ENCODE data around the gene DBT. TPM values are rescaled to one million over a fixed set of nuclear protein-coding genes. Genes with fewer than 3 reads are reported as not detected.

The DBT gene
- total RNA-seq, 1 experiment from 2014 or later: 20.3 TPM

DNA sequence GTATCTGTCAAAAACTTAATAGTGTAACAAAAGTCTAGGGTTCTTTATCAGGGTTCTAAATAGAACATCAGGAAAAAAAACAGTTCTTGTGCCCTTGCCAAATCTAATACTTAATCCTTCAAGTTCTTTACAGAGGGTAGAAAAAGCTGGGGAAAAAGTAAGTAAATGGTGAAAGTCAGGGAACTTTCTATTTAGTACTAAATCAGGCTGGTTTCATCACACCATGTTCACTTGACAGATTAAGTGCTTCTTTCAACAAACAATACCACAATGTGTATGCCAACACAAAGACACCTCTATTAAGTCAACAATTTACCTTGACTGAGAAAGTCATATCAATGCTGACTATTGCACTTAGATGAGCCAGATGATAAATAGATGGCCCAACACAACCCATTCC is 9.7 kb downstream of the DBT start:
- no peak overlapping the region for H3K27ac ChIP-seq (ENCODE audit: insufficient read length, low read depth, low read length)
- no peak overlapping the region for H4K5ac ChIP-seq (ENCODE audit: insufficient read length, low read depth, low read length)
- Mint-ChIP-seq H3K4me3 (no peak overlapping the region), H3K4me1 (no peaks in the 10 kb centered on the region), H3K36me3 (ENCODE audit: insufficient read depth in 1 of 3, low read depth in 3 of 3) (peaks cover 5 to 37% (median 30%) of the 10 kb centered on the region in 3 experiments; a peak in 6 of 7 replicates), H3K9me3 (no peaks in the 10 kb centered on the region), H3K27me3 (ENCODE audit: low read depth) (no peaks in the 10 kb centered on the region), H3K27ac (no peak overlapping the region; a peak in 1 of 7 replicates)
- no peak overlapping the region for H2AK5ac ChIP-seq (ENCODE audit: insufficient read length, low read length)
- H3K23ac ChIP-seq (ENCODE audit: insufficient read length, low read depth, low read length): no peak overlapping the region
- no peak overlapping the region for H2BK5ac ChIP-seq (ENCODE audit: insufficient read length, low read length)
- H3T11ph ChIP-seq (ENCODE audit: low read length): no peak overlapping the region
- no peaks in the 10 kb centered on the region for H3K23me2 ChIP-seq (ENCODE audit: insufficient read length, low read depth, low read length, poor library complexity, severe bottlenecking)
- no peaks in the 10 kb centered on the region for H4K20me1 ChIP-seq (ENCODE audit: control insufficient read depth, insufficient read depth, insufficient read length)
- no peak overlapping the region for H2BK20ac ChIP-seq (ENCODE audit: low read depth, low read length, poor library complexity, severe bottlenecking)
- TF ChIP-seq, protein P1, sequence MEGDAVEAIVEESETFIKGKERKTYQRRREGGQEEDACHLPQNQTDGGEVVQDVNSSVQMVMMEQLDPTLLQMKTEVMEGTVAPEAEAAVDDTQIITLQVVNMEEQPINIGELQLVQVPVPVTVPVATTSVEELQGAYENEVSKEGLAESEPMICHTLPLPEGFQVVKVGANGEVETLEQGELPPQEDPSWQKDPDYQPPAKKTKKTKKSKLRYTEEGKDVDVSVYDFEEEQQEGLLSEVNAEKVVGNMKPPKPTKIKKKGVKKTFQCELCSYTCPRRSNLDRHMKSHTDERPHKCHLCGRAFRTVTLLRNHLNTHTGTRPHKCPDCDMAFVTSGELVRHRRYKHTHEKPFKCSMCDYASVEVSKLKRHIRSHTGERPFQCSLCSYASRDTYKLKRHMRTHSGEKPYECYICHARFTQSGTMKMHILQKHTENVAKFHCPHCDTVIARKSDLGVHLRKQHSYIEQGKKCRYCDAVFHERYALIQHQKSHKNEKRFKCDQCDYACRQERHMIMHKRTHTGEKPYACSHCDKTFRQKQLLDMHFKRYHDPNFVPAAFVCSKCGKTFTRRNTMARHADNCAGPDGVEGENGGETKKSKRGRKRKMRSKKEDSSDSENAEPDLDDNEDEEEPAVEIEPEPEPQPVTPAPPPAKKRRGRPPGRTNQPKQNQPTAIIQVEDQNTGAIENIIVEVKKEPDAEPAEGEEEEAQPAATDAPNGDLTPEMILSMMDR (conservative IDR thresholded peaks at IDR 0.05): no peak
- no peak overlapping the region for H2AFZ ChIP-seq (ENCODE audit: low read length)
- H2BK15ac ChIP-seq (ENCODE audit: low read depth, low read length): no peak overlapping the region
- no peak overlapping the region for H3K4me2 ChIP-seq (ENCODE audit: insufficient read depth, insufficient read length, low read length)
- no peak overlapping the region for H3K18ac ChIP-seq (ENCODE audit: insufficient read length, low read depth, low read length)
- no peak overlapping the region for H3K4ac ChIP-seq (ENCODE audit: low read depth, low read length)
- peaks cover 3% of the 10 kb centered on the region; the same call in 1 of the 2 replicates for H3K79me2 ChIP-seq (ENCODE audit: insufficient read depth, low read length)
- no peaks in the 10 kb centered on the region for H3K27me3 ChIP-seq (ENCODE audit: insufficient read depth, low read length)
- DNase-seq: no peak
- H3K14ac ChIP-seq (ENCODE audit: insufficient read depth, low read length): no peak overlapping the region
- no peak overlapping the region for H3K9ac ChIP-seq (ENCODE audit: extremely low read depth, insufficient read length, low read length)
- H2BK120ac ChIP-seq (ENCODE audit: low read depth, low read length, poor library complexity, severe bottlenecking): no peak overlapping the region
- no peak overlapping the region for H4K8ac ChIP-seq (replicated peaks; ENCODE audit: insufficient read length, low read depth, low read length)
- H3K4me1 ChIP-seq (ENCODE audit: insufficient read depth, low read length): no peaks in the 10 kb centered on the region
- no peak overlapping the region for H2BK12ac ChIP-seq (ENCODE audit: insufficient read length, low read depth, low read length)
- H3K56ac ChIP-seq (ENCODE audit: insufficient read length, low read depth, low read length): no peak overlapping the region
- H3K9me3 ChIP-seq (ENCODE audit: control insufficient read depth, low read depth, low read length): no peaks in the 10 kb centered on the region
- H4K91ac ChIP-seq (ENCODE audit: insufficient read length, low read depth, low read length): no peak overlapping the region
- peaks cover 6% of the 10 kb centered on the region for H3K79me1 ChIP-seq (ENCODE audit: insufficient read depth, low read depth, low read length, poor library complexity, severe bottlenecking)

Data from H9 (cell line).